H1 (cell line): Measurements from ENCODE around the gene ABHD2. TPM values are rescaled to one million over a fixed set of nuclear protein-coding genes. Genes with fewer than 3 reads are reported as not detected.

Source experiments
- CTCF ChIA-PET: fragments of 300-600 bp; sonication (Branson Sonifier 250); formaldehyde crosslinking; loops from one replicate; lab custom pipeline; 2021; ENCODE audit not compliant: partially characterized antibody; lab: Charles Lee
- POLR2A ChIA-PET: fragments of 300-600 bp; sonication (Branson Sonifier 250); formaldehyde crosslinking; loops from one replicate; lab custom pipeline; 2021; ENCODE audit warnings: inconsistent platforms; ENCODE audit not compliant: partially characterized antibody; lab: Charles Lee
- DNase-seq, 2 experiments: peaks; one replicate each; pipeline versions ENCODE4 v3.0.0 to v3.0.0-alpha.2; 2010 to 2022; ENCODE audit warnings: low spot score in 2 of 2, low read depth in 1 of 2, mixed read lengths in 1 of 2
- FAIRE-seq: peaks from 2 replicates; lab custom pipeline; 2011; peaks lifted over from hg19 to GRCh38; lab: Jason Lieb, UNC
- H2AFZ ChIP-seq: 2 replicates; pipeline ENCODE4 v1.8.1; 2012; ENCODE audit warnings: low read length, inconsistent platforms
- H2AK5ac ChIP-seq: 2 replicates; pipeline ENCODE4 v1.6.1; 2013; ENCODE audit warnings: low read depth, low read length
- H2BK120ac ChIP-seq: replicated peaks from 2 replicates; pipeline ENCODE3; 2013; ENCODE audit warnings: low read depth, low read length, inconsistent platforms
- H2BK12ac ChIP-seq: 2 replicates; pipeline ENCODE4 v1.6.1; 2013; ENCODE audit warnings: low read depth, low read length
- H2BK15ac ChIP-seq: 2 replicates; pipeline ENCODE4 v1.6.1; 2013; ENCODE audit warnings: low read length
- H2BK20ac ChIP-seq: 2 replicates; pipeline ENCODE4 v1.6.1; 2013; ENCODE audit warnings: low read length
- H2BK5ac ChIP-seq: 2 replicates; pipeline ENCODE4 v1.6.1; 2013; ENCODE audit warnings: low read depth, low read length
- H3K14ac ChIP-seq: 2 replicates; pipeline ENCODE4 v1.6.1; 2013; ENCODE audit warnings: inconsistent platforms; ENCODE audit not compliant: insufficient read length
- H3K18ac ChIP-seq: 2 replicates; pipeline ENCODE4 v1.6.1; 2013; ENCODE audit warnings: low read length; ENCODE audit errors: extremely low read depth
- H3K23ac ChIP-seq: 2 replicates; pipeline ENCODE4 v1.6.1; 2013; ENCODE audit warnings: inconsistent platforms; ENCODE audit not compliant: insufficient read length
- H3K23me2 ChIP-seq: 2 replicates; pipeline ENCODE4 v1.6.1; 2013; ENCODE audit warnings: low read depth, low read length
- H3K27ac ChIP-seq: 2 replicates; pipeline ENCODE4 v1.6.1; 2011; ENCODE audit warnings: low read depth, low read length, inconsistent platforms
- H3K27me3 ChIP-seq, 4 experiments: replicated peaks in 1 of 4; 1 replicate in 1 of 4; 2 replicates in 3 of 4; pipeline versions ENCODE4 v1.6.1 to v1.8.1; 2011 to 2013; ENCODE audit warnings: low read length in 3 of 4, mild to moderate bottlenecking in 3 of 4, inconsistent platforms in 2 of 4, mixed read lengths in 2 of 4, moderate library complexity in 1 of 4; ENCODE audit not compliant: control insufficient read depth in 3 of 4, insufficient read depth in 3 of 4; ENCODE audit errors: extremely low read depth in 1 of 4
- H3K36me3 ChIP-seq, 4 experiments: 2 replicates each; pipeline versions ENCODE4 v1.6.1 to v1.8.1; 2011 to 2013; ENCODE audit warnings: mild to moderate bottlenecking in 4 of 4, low read length in 3 of 4, moderate library complexity in 2 of 4, control low read depth in 1 of 4, inconsistent platforms in 1 of 4; ENCODE audit not compliant: insufficient read depth in 4 of 4, control insufficient read depth in 2 of 4
- H3K4ac ChIP-seq: replicated peaks from 2 replicates; pipeline ENCODE3; 2013; ENCODE audit warnings: low read length, low read depth, mixed read lengths, inconsistent platforms; ENCODE audit not compliant: insufficient read length
- H3K4me1 ChIP-seq, 4 experiments: replicated peaks in 1 of 4; 1 replicate in 1 of 4; 2 replicates in 3 of 4; pipeline versions ENCODE4 v1.6.1 to v1.8.1; 2011 to 2013; ENCODE audit warnings: low read length in 3 of 4, inconsistent platforms in 2 of 4, mixed read lengths in 1 of 4; ENCODE audit not compliant: insufficient read depth in 4 of 4, control insufficient read depth in 3 of 4
- H3K4me2 ChIP-seq, 2 experiments: 2 replicates each; pipeline versions ENCODE4 v1.6.1 to v1.8.1; 2011 to 2013; ENCODE audit warnings: low read depth in 2 of 2, low read length in 2 of 2, control low read depth in 1 of 2, inconsistent platforms in 1 of 2, mild to moderate bottlenecking in 1 of 2; ENCODE audit not compliant: insufficient read depth in 1 of 2
- H3K4me3 ChIP-seq, 4 experiments: fragments of 200-600, 300-600 bp in 1 of 4; sonication (generic), shearing (Covaris generic), sonication (Bioruptor Twin) in 1 of 4; 2 replicates each; pipeline versions ENCODE4 v1.5.1 to v1.8.1; 2011 to 2016; ENCODE audit warnings: low read length in 4 of 4, low read depth in 3 of 4, control low read depth in 2 of 4, inconsistent platforms in 2 of 4, mild to moderate bottlenecking in 2 of 4, mixed read lengths in 1 of 4, moderate library complexity in 1 of 4; ENCODE audit not compliant: insufficient read depth in 2 of 4; ENCODE audit errors: extremely low read depth in 1 of 4
- H3K56ac ChIP-seq: replicated peaks from 2 replicates; pipeline ENCODE3; 2013; ENCODE audit warnings: low read depth, mild to moderate bottlenecking, mixed read lengths, low read length, inconsistent platforms; ENCODE audit not compliant: insufficient read length
- H3K79me1 ChIP-seq: 2 replicates; pipeline ENCODE4 v1.6.1; 2013; ENCODE audit warnings: low read depth, low read length, control low read depth
- H3K79me2 ChIP-seq, 2 experiments: 2 replicates each; pipeline versions ENCODE4 v1.6.1 to v1.8.1; 2012 to 2013; ENCODE audit warnings: low read length in 2 of 2, mild to moderate bottlenecking in 2 of 2, inconsistent platforms in 1 of 2; ENCODE audit not compliant: insufficient read depth in 2 of 2, control insufficient read depth in 1 of 2
- H3K9ac ChIP-seq, 4 experiments: replicated peaks in 1 of 4; 1 replicate in 1 of 4; 2 replicates in 3 of 4; pipeline versions ENCODE4 v1.6.1 to v1.8.1; 2011 to 2013; ENCODE audit warnings: low read depth in 3 of 4, low read length in 3 of 4, control low read depth in 2 of 4, mild to moderate bottlenecking in 2 of 4, moderate library complexity in 2 of 4, inconsistent platforms in 1 of 4; ENCODE audit errors: extremely low read depth in 1 of 4
- H3K9me3 ChIP-seq, 2 experiments: 2 replicates each; pipeline versions ENCODE4 v1.6.1 to v1.8.1; 2012 to 2013; ENCODE audit warnings: mild to moderate bottlenecking in 2 of 2, moderate library complexity in 2 of 2, control low read depth in 1 of 2, inconsistent platforms in 1 of 2, low read depth in 1 of 2, low read length in 1 of 2, mixed read lengths in 1 of 2; ENCODE audit not compliant: insufficient read depth in 2 of 2
- H4K20me1 ChIP-seq, 2 experiments: replicated peaks in 1 of 2; 2 replicates each; pipeline versions ENCODE3 to v1.8.1; 2011 to 2013; ENCODE audit warnings: inconsistent platforms in 2 of 2, low read length in 2 of 2, mild to moderate bottlenecking in 1 of 2; ENCODE audit not compliant: insufficient read depth in 2 of 2, control insufficient read depth in 1 of 2
- H4K5ac ChIP-seq: 2 replicates; pipeline ENCODE4 v1.6.1; 2013; ENCODE audit warnings: low read length, low read depth, mixed read lengths, inconsistent platforms; ENCODE audit not compliant: insufficient read length
- H4K8ac ChIP-seq: 2 replicates; pipeline ENCODE4 v1.8.0; 2013; ENCODE audit warnings: mild to moderate bottlenecking, moderate library complexity, low read length, inconsistent platforms; ENCODE audit not compliant: insufficient read depth; ENCODE audit errors: extremely low read depth
- H4K91ac ChIP-seq: replicated peaks from 2 replicates; pipeline ENCODE3; 2013; ENCODE audit warnings: low read length, mixed read lengths, inconsistent platforms; ENCODE audit not compliant: insufficient read length
- BCL11A ChIP-seq, 2 experiments: IDR thresholded peaks; one replicate each; pipeline ENCODE4 v1.6.1; 2011; ENCODE audit warnings: low read depth in 2 of 2, low read length in 2 of 2, mild to moderate bottlenecking in 2 of 2
- BRCA1 ChIP-seq: IDR thresholded peaks from 2 replicates; pipeline ENCODE4 v1.6.1; 2012; ENCODE audit warnings: low read depth, low read length, improper control_type of control experiment
- CREB1 ChIP-seq: IDR thresholded peaks from 2 replicates; pipeline ENCODE4 v1.6.1; 2012; ENCODE audit warnings: inconsistent platforms
- CTBP2 ChIP-seq: IDR thresholded peaks from 2 replicates; pipeline ENCODE4 v1.7.0; 2011; ENCODE audit warnings: borderline replicate concordance, mild to moderate bottlenecking, moderate library complexity, mixed read lengths, low read length; ENCODE audit not compliant: insufficient read depth, insufficient read length
- EGR1 ChIP-seq: IDR thresholded peaks from 2 replicates; pipeline ENCODE4 v1.6.1; 2011; ENCODE audit warnings: low read depth, low read length, borderline replicate concordance
- HDAC2 ChIP-seq, 2 experiments: fragments of 300-600 bp in 1 of 2; sonication (generic) in 1 of 2; IDR thresholded peaks; 2 replicates each; pipeline ENCODE4 v1.6.1; 2011 to 2012; ENCODE audit warnings: low read depth in 2 of 2, low read length in 2 of 2, mild to moderate bottlenecking in 2 of 2, moderate library complexity in 2 of 2, borderline replicate concordance in 1 of 2, inconsistent platforms in 1 of 2
- POU5F1 ChIP-seq: IDR thresholded peaks from 2 replicates; pipeline ENCODE4 v1.6.1; 2011; ENCODE audit warnings: low read depth, mild to moderate bottlenecking, low read length, moderate library complexity
- TAF1 ChIP-seq: IDR thresholded peaks from 2 replicates; pipeline ENCODE4 v1.6.1; 2011; ENCODE audit warnings: mild to moderate bottlenecking, low read depth, low read length
- WGBS, 2 experiments: shearing (Covaris generic) in 1 of 2; methylation state at CpG; one replicate each; pipeline versions ENCODE4 v1.1.6 to v1.1.7; 2013 to 2015; ENCODE audit warnings: low lambda C conversion rate in 2 of 2, mixed read lengths in 2 of 2, inconsistent platforms in 1 of 2, low coverage in 1 of 2, missing lambda C conversion rate in 1 of 2; ENCODE audit not compliant: insufficient replicate concordance in 2 of 2, insufficient coverage in 1 of 2, insufficient read length in 1 of 2; ENCODE audit errors: extremely low coverage in 1 of 2, missing lambda C conversion rate in 1 of 2; 5-methylcytosine and 5-hydroxymethylcytosine counted together
- polyA plus RNA-seq, 7 experiments: library from polyadenylated mRNA; depleted of rRNA in 3 of 7; stranded (reverse) in 5 of 7; unstranded in 2 of 7; fragments of >200 nt in 5 of 7; fragments of 200-250 nt in 2 of 7; gene quantifications; 1 replicate in 5 of 7; 2 replicates in 1 of 7; 4 replicates in 1 of 7; pipeline versions ENCODE4 v1.2.1 to v1.2.3, GENCODE V29; 2011 to 2013; ENCODE audit warnings: missing spikeins in 2 of 7, mixed read lengths in 2 of 7
- total RNA-seq: library from RNA; stranded (reverse); fragmentation: NEBNext Ultra II Directional; extraction: Animal tissue kit (Norgen Biotek cat#: 25700); gene quantifications from 2 replicates; pipeline ENCODE4 v1.2.1, GENCODE V29; 2021

The ABHD2 gene
- total and polyA plus RNA-seq, 2 of the 8 experiments (the other 6 are each of a cell fraction or from before 2014, with no cell fraction given), result 9.1 to 23.7 TPM

- Histone ChIP-seq H3K79me2 (no peaks in the 10 kb centered on the region), H3K56ac (no peak overlapping the region), H3K36me3 (peaks cover 0 to 3% (median 0%) of the 10 kb centered on the region in 4 experiments; a peak in 1 of 8 replicates), H2AFZ (no peak overlapping the region), H3K9me3 (no peaks in the 10 kb centered on the region), H2AK5ac (no peak overlapping the region), H3K4me2 (no peak overlapping the region), H2BK15ac (no peak overlapping the region), H4K20me1 (no peaks in the 10 kb centered on the region), H4K5ac (no peak overlapping the region), H3K27me3 (no peaks in the 10 kb centered on the region), H3K27ac (no peak overlapping the region), H3K4me3 (no peak overlapping the region), H3K23ac (no peak overlapping the region), H4K91ac (no peak overlapping the region), H3K14ac (no peak overlapping the region), H3K9ac (no peak overlapping the region), H2BK20ac (no peak overlapping the region), H3K23me2 (no peaks in the 10 kb centered on the region; the same call in 1 of the 2 replicates), H3K4me1 (no peaks in the 10 kb centered on the region), H2BK5ac (no peak overlapping the region), H3K79me1 (no peaks in the 10 kb centered on the region), H2BK120ac (no peak overlapping the region), H2BK12ac (no peak overlapping the region), H3K4ac (no peak overlapping the region), H4K8ac (no peak overlapping the region), H3K18ac (no peak overlapping the region)
- FAIRE-seq (no peak), DNase-seq (no peak)
- TF ChIP-seq TAF1 (no peak), EGR1 (no peak), CREB1 (no peak), HDAC2 (IDR thresholded peaks at IDR 0.05; ENCODE audit: borderline replicate concordance in 1 of 2, low read depth in 2 of 2, low read length in 2 of 2) (no peak), POU5F1 (no peak), BRCA1 (no peak), BCL11A (IDR thresholded peaks at IDR 0.05; ENCODE audit: low read depth in 2 of 2, low read length in 2 of 2) (no peak), CTBP2 (no peak)
- POLR2A ChIA-PET, result interaction anchor here (1.2 to 1.8 kb wide), 2 partner anchors 9 to 22 kb away, joined by 4 read pairs; no protein-coding TSS in a partner anchor
- 91% methylated on average over 12 of the region's 12 CpGs; no CpG with 5 or more reads in 1 of the 2 experiments for WGBS, 2 experiments
- CTCF ChIA-PET, result interaction anchor here (0.6 to 10.5 kb wide), 34 partner anchors 9 to 303 kb away, joined by 3 to 198 read pairs (median 6); no protein-coding TSS in a partner anchor
These were observed 88.9 kb downstream of the ABHD2 start for GRCh38 chr15:89177116-89177515.
